OCI-LY7 (cell line): Measurements from ENCODE around the gene EVX2. TPM values are rescaled to one million over a fixed set of nuclear protein-coding genes. Genes with fewer than 3 reads are reported as not detected.

ENCODE experiments used
- BruUV-seq: library from RNA; stranded (reverse); fragments of 400-500 nt; replicated peaks from 2 replicates; lab custom pipeline; 2021; lab: Mats Ljungman, UMichigan
- CTCF ChIA-PET: fragments of 300-600 bp; sonication (Branson Sonifier 250); formaldehyde crosslinking; loops from one replicate; lab custom pipeline; 2022; ENCODE audit warnings: antibody characterized with exemption; ENCODE audit not compliant: unreplicated experiment; lab: Charles Lee
- POLR2A ChIA-PET: fragments of 300-600 bp; sonication (Branson Sonifier 250); formaldehyde crosslinking; loops from one replicate; lab custom pipeline; 2022; ENCODE audit warnings: antibody characterized with exemption; lab: Charles Lee
- DNase-seq: peaks from one replicate; pipeline ENCODE4 v3.0.0-alpha.2; 2015; ENCODE audit warnings: low spot score
- H2AFZ ChIP-seq: fragments of 200-600 bp; sonication (generic), shearing (Covaris generic); 2 replicates; pipeline ENCODE4 v1.6.1; 2014; ENCODE audit warnings: mild to moderate bottlenecking, antibody characterized with exemption, low read length, moderate library complexity
- H3K27ac ChIP-seq: fragments of 200-600 bp; sonication (generic); 2 replicates; pipeline ENCODE4 v1.5.1; 2014; ENCODE audit warnings: mixed run types, low read depth, mild to moderate bottlenecking, moderate library complexity, low read length, inconsistent platforms; ENCODE audit not compliant: poor library complexity, severe bottlenecking
- H3K36me3 ChIP-seq: fragments of 200-600 bp; sonication (generic); 2 replicates; pipeline ENCODE4 v1.6.1; 2014; ENCODE audit warnings: mild to moderate bottlenecking, antibody characterized with exemption, low read length, moderate library complexity, mixed read lengths; ENCODE audit not compliant: insufficient read depth
- H3K4me1 ChIP-seq: fragments of 200-600 bp; sonication (generic); 2 replicates; pipeline ENCODE4 v1.5.1; 2014; ENCODE audit warnings: mild to moderate bottlenecking, low read length; ENCODE audit not compliant: insufficient read depth, poor library complexity, severe bottlenecking
- H3K4me2 ChIP-seq: fragments of 200-600 bp; sonication (generic); 2 replicates; pipeline ENCODE4 v1.6.1; 2014; ENCODE audit warnings: mild to moderate bottlenecking, low read length
- H3K4me3 ChIP-seq: fragments of 200-600 bp; sonication (generic); 2 replicates; pipeline ENCODE4 v1.5.1; 2014; ENCODE audit warnings: mild to moderate bottlenecking, low read depth, low read length; ENCODE audit not compliant: poor library complexity, severe bottlenecking
- H3K79me2 ChIP-seq: fragments of 200-600 bp; sonication (generic); 2 replicates; pipeline ENCODE4 v1.6.1; 2016; ENCODE audit warnings: low read depth, mild to moderate bottlenecking, low read length, moderate library complexity, mixed read lengths; ENCODE audit not compliant: insufficient read depth
- H3K9me2 ChIP-seq: fragments of 200-600 bp; sonication (generic); 2 replicates; pipeline ENCODE4 v1.6.1; 2016; ENCODE audit warnings: mild to moderate bottlenecking, low read length, mixed read lengths; ENCODE audit not compliant: insufficient read depth
- H3K9me3 ChIP-seq: fragments of 200-600 bp; sonication (generic); 2 replicates; pipeline ENCODE4 v1.6.1; 2014; ENCODE audit warnings: mild to moderate bottlenecking, mixed run types, low read length, mixed read lengths
- H4K20me1 ChIP-seq: fragments of 200-600 bp; sonication (generic); 2 replicates; pipeline ENCODE4 v1.6.1; 2014; ENCODE audit warnings: mild to moderate bottlenecking, antibody characterized with exemption, low read length, moderate library complexity, mixed read lengths; ENCODE audit not compliant: insufficient read depth
- EZH2phosphoT487 ChIP-seq: fragments of 200-600 bp; sonication (generic); IDR thresholded peaks from 2 replicates; pipeline ENCODE4 v1.6.1; 2018; ENCODE audit warnings: low read depth, borderline replicate concordance, mild to moderate bottlenecking, mixed run types, antibody characterized with exemption, low read length, moderate library complexity, mixed read lengths
- intact Hi-C: fragments of 100-400 bp; cut with micrococcal nuclease; formaldehyde crosslinking; loops from one replicate; pipeline ENCODE4 v1.10.0; 2022; ENCODE audit not compliant: unreplicated experiment
- total RNA-seq, 2 experiments: library from RNA; depleted of rRNA in 1 of 2; stranded (reverse); fragments of >200 nt in 1 of 2; shearing (Covaris generic) in 1 of 2; gene quantifications; 2 replicates each; pipeline ENCODE4 v1.2.3, GENCODE V29; 2014 to 2022
- TF ChIP-seq, protein P1 (sequence below): fragments of 200-600 bp; sonication (generic); conservative IDR thresholded peaks from 2 replicates; pipeline ENCODE4 v1.5.1; 2014; ENCODE audit warnings: mild to moderate bottlenecking, antibody characterized with exemption, low read length, moderate library complexity, mixed read lengths

The EVX2 gene
- total RNA-seq, 2 experiments from 2014 or later, result not detected

- Histone ChIP-seq H4K20me1 (no peaks in the 10 kb centered on the region), H3K4me3 (no peak overlapping the region), H2AFZ (no peak overlapping the region), H3K9me2 (no peaks in the 10 kb centered on the region), H3K9me3 (no peaks in the 10 kb centered on the region), H3K4me2 (no peak overlapping the region), H3K79me2 (no peaks in the 10 kb centered on the region), H3K4me1 (no peaks in the 10 kb centered on the region), H3K36me3 (no peaks in the 10 kb centered on the region), H3K27ac (no peak overlapping the region)
- intact Hi-C loops, result no loop called here
- no TSS peak for BruUV-seq
- no peak for DNase-seq
- TF ChIP-seq, protein P1, sequence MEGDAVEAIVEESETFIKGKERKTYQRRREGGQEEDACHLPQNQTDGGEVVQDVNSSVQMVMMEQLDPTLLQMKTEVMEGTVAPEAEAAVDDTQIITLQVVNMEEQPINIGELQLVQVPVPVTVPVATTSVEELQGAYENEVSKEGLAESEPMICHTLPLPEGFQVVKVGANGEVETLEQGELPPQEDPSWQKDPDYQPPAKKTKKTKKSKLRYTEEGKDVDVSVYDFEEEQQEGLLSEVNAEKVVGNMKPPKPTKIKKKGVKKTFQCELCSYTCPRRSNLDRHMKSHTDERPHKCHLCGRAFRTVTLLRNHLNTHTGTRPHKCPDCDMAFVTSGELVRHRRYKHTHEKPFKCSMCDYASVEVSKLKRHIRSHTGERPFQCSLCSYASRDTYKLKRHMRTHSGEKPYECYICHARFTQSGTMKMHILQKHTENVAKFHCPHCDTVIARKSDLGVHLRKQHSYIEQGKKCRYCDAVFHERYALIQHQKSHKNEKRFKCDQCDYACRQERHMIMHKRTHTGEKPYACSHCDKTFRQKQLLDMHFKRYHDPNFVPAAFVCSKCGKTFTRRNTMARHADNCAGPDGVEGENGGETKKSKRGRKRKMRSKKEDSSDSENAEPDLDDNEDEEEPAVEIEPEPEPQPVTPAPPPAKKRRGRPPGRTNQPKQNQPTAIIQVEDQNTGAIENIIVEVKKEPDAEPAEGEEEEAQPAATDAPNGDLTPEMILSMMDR, result no peak
- no peak for TF ChIP-seq EZH2phosphoT487
- POLR2A ChIA-PET, result no interaction called here
- CTCF ChIA-PET, result no interaction called here
Observed at GRCh38 chr2:176122052-176122682, 38.4 kb upstream of the EVX2 start.

- DNase-seq, result no peak
- no peaks in the 10 kb centered on the region for H3K9me2 ChIP-seq
- no peaks in the 10 kb centered on the region for H4K20me1 ChIP-seq
- H3K79me2 ChIP-seq, result no peaks in the 10 kb centered on the region
- no peak overlapping the region for H2AFZ ChIP-seq
- intact Hi-C loops, result no loop called here
- POLR2A ChIA-PET, result no interaction called here
- TF ChIP-seq, protein P1, result no peak
- TF ChIP-seq EZH2phosphoT487, result no peak
- H3K9me3 ChIP-seq, result no peaks in the 10 kb centered on the region
- no peak overlapping the region for H3K27ac ChIP-seq
- H3K36me3 ChIP-seq, result no peaks in the 10 kb centered on the region
- H3K4me2 ChIP-seq, result no peak overlapping the region
- CTCF ChIA-PET, result no interaction called here
- no peaks in the 10 kb centered on the region for H3K4me1 ChIP-seq
- H3K4me3 ChIP-seq, result no peak overlapping the region
- no TSS peak for BruUV-seq
Observed at GRCh38 chr2:176121190-176122051, 37.7 kb upstream of the EVX2 start.
